Prostate gland (tissue), 2 donors: ENCODE results near the gene SELENOM. TPM values are rescaled to one million over a fixed set of nuclear protein-coding genes. Genes with fewer than 3 reads are reported as not detected.

ENCODE experiments used
- DNase-seq: peaks from one replicate; pipeline ENCODE4 v3.0.0-alpha.2; 2019; ENCODE audit warnings: low spot score
- H3K27ac ChIP-seq, 2 donors: fragments of 200-600 bp; sonication (generic); 2 replicates each; pipeline ENCODE4 v1.5.1; 2017 to 2019
- H3K27me3 ChIP-seq: fragments of 200-600 bp; sonication (generic); replicated peaks from 2 replicates; pipeline ENCODE4 v1.5.1; 2019; ENCODE audit not compliant: insufficient read depth
- H3K36me3 ChIP-seq, 2 donors: fragments of 200-600 bp; sonication (generic); 1 replicate in 1 of 2; 2 replicates in 1 of 2; pipeline versions ENCODE4 v1.5.1 to v1.8.1; 2017 to 2019
- H3K4me1 ChIP-seq: fragments of 200-600 bp; sonication (generic); replicated peaks from 2 replicates; pipeline ENCODE4 v1.5.1; 2019
- H3K4me3 ChIP-seq, 2 donors: fragments of 200-600 bp; sonication (generic); 2 replicates each; pipeline ENCODE4 v1.5.1; 2017 to 2019
- H3K9me3 ChIP-seq: fragments of 200-600 bp; sonication (generic); 2 replicates; pipeline ENCODE4 v1.5.1; 2017
- CTCF ChIP-seq, 4 experiments: fragments of 200-600 bp in 2 of 4; fragments of 450-650 bp in 2 of 4; sonication (generic) in 2 of 4; IDR thresholded peaks; 1 replicate in 3 of 4; 2 replicates in 1 of 4; pipeline ENCODE4 v1.5.1; 2016 to 2019; ENCODE audit warnings: antibody characterized with exemption in 4 of 4, mild to moderate bottlenecking in 2 of 4, moderate library complexity in 2 of 4
- POLR2A ChIP-seq: fragments of 450-650 bp; IDR thresholded peaks from one replicate; pipeline ENCODE4 v1.6.1; 2016; ENCODE audit warnings: antibody characterized with exemption, mild to moderate bottlenecking
- POLR2AphosphoS5 ChIP-seq: sonication (generic); formaldehyde crosslinking; IDR thresholded peaks from one replicate; pipeline ENCODE4 v1.6.1; 2017; ENCODE audit warnings: antibody characterized with exemption
- WGBS: methylation state at CpG from one replicate; pipeline ENCODE4 v1.1.5; 2018; 5-methylcytosine and 5-hydroxymethylcytosine counted together
- intact Hi-C: fragments of 100-400 bp; cut with DNase I; formaldehyde crosslinking; loops from one replicate; pipeline ENCODE4 v1.14.2; 2022
- total RNA-seq, 2 donors: library from RNA; depleted of rRNA; stranded (reverse); fragments of >200 nt; gene quantifications; one replicate each; pipeline ENCODE4 v1.1.0, GENCODE V29; 2016

The SELENOM gene
- total RNA-seq, 2 donors from 2014 or later: 382 to 434 TPM

GRCh38 chr22:31139866-31140716 is 32.7 kb upstream of the SELENOM start, which contains the start of gene PLA2G3:
Gene PLA2G3, minus strand, starts transcription at chr22:31140508. Its CDS starts 154 bp downstream, at chr22:31140354.
- peak; percentile 68 for DNase-seq
- H3K9me3 ChIP-seq: no peaks in the 10 kb centered on the region
- TF ChIP-seq CTCF (IDR thresholded peaks at IDR 0.05): peak in 1 of 4 experiments; percentile 30
- peak; percentile 13 for TF ChIP-seq POLR2AphosphoS5
- peak; percentile 28 for TF ChIP-seq POLR2A
- no peaks in the 10 kb centered on the region for H3K27me3 ChIP-seq
- no peaks in the 10 kb centered on the region for H3K36me3 ChIP-seq
- intact Hi-C loops: loop anchor here (10.0 kb wide), 1 partner anchor 375 kb away; no protein-coding TSS in a partner anchor
- 41% methylated on average over 22 of the region's 24 CpGs for WGBS
- no peak within 1 kb of the TSS for H3K27ac ChIP-seq
- H3K4me1 ChIP-seq: no peaks in the 10 kb centered on the region
- H3K4me3 ChIP-seq: no peak within 1 kb of the TSS

DNA sequence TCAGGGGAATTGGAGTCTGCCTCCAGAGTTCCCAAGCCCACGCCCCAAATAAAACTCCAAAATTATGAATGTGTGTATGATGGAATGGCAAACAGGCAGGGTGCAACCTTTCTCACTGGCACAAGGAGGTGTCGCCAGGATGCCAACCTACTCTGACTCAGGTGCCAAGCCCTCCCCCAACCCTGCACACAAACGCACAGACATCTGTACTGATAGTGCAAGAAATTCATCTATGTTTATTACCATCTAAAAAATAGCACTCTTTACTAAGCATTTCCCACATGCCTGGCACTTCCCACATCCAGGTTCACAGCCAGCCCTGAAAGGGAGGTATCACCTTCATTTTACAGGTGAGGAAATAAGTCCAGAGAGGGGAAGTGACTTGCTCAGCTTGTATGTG is 31.7 kb upstream of the SELENOM start:
- Histone ChIP-seq H3K4me1 (no peaks in the 10 kb centered on the region), H3K27me3 (no peaks in the 10 kb centered on the region), H3K36me3 (no peaks in the 10 kb centered on the region), H3K9me3 (no peaks in the 10 kb centered on the region), H3K4me3 (no peak overlapping the region), H3K27ac (no peak overlapping the region)
- 75% methylated on average over 3 of the region's 3 CpGs for WGBS
- TF ChIP-seq POLR2AphosphoS5: no peak
- no peak for TF ChIP-seq CTCF (IDR thresholded peaks at IDR 0.05)
- TF ChIP-seq POLR2A: no peak
- intact Hi-C loops: no loop called here
- DNase-seq: no peak

GRCh38 chr22:31138126-31138525 is 30.8 kb upstream of the SELENOM start:
- H3K4me3 ChIP-seq: no peak overlapping the region
- WGBS: 64% methylated on average over 10 of the region's 10 CpGs
- H3K4me1 ChIP-seq: no peaks in the 10 kb centered on the region
- intact Hi-C loops: no loop called here
- no peak for TF ChIP-seq POLR2AphosphoS5
- TF ChIP-seq POLR2A: no peak
- TF ChIP-seq CTCF (IDR thresholded peaks at IDR 0.05): no peak
- H3K9me3 ChIP-seq: no peaks in the 10 kb centered on the region
- DNase-seq: no peak
- H3K27me3 ChIP-seq: no peaks in the 10 kb centered on the region
- no peak overlapping the region for H3K27ac ChIP-seq
- H3K36me3 ChIP-seq: no peaks in the 10 kb centered on the region

- Histone ChIP-seq H3K4me1 (no peaks in the 10 kb centered on the region), H3K27ac (no peak overlapping the region), H3K9me3 (no peaks in the 10 kb centered on the region), H3K36me3 (no peaks in the 10 kb centered on the region), H3K4me3 (no peak overlapping the region), H3K27me3 (no peaks in the 10 kb centered on the region)
- no peak for TF ChIP-seq CTCF (IDR thresholded peaks at IDR 0.05)
- no peak for TF ChIP-seq POLR2A
- no peak for TF ChIP-seq POLR2AphosphoS5
- intact Hi-C loops: no loop called here
- no peak for DNase-seq
- 73% methylated on average over 9 of the region's 10 CpGs for WGBS
Observed at GRCh38 chr22:31137721-31138120, 30.4 kb upstream of the SELENOM start.

DNA sequence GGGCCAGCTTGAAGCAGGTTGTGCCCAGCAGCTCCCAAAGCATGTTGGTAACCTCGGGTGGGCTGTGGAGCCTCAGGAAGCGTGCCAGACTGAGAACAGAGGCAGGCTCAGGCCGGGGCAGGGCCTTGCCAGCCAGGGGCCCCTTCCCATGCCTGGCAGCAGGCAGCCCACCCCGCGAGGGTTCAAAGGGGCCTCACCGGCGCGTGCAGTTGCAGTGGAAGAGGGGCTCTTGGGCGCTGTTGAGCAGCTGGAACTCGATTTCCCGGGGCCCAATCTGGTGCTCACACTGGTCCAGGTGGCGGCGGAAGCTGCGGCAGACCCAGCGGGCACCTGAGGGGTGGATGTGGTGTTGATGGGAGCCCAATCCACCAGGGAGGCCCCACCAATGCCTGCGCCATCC is 29.3 kb upstream of the SELENOM start:
- intact Hi-C loops: no loop called here
- Histone ChIP-seq H3K9me3 (no peaks in the 10 kb centered on the region), H3K36me3 (no peaks in the 10 kb centered on the region), H3K4me1 (no peaks in the 10 kb centered on the region), H3K27ac (no peak overlapping the region), H3K4me3 (no peak overlapping the region), H3K27me3 (no peaks in the 10 kb centered on the region)
- TF ChIP-seq POLR2AphosphoS5 (no peak), POLR2A (no peak), CTCF (IDR thresholded peaks at IDR 0.05) (no peak)
- 94% methylated on average over 16 of the region's 16 CpGs for WGBS
- DNase-seq: no peak
